Amniotic epithelial cell (primary cell): ENCODE data around the gene DLST.
A peak's percentile ranks its signal among the peaks of the same experiment; 100 is the strongest.

Experiments
- DNase-seq: peaks from one replicate; pipeline ENCODE4 v3.0.0-alpha.2; 2010; ENCODE audit warnings: low read depth

The DLST gene

DNA sequence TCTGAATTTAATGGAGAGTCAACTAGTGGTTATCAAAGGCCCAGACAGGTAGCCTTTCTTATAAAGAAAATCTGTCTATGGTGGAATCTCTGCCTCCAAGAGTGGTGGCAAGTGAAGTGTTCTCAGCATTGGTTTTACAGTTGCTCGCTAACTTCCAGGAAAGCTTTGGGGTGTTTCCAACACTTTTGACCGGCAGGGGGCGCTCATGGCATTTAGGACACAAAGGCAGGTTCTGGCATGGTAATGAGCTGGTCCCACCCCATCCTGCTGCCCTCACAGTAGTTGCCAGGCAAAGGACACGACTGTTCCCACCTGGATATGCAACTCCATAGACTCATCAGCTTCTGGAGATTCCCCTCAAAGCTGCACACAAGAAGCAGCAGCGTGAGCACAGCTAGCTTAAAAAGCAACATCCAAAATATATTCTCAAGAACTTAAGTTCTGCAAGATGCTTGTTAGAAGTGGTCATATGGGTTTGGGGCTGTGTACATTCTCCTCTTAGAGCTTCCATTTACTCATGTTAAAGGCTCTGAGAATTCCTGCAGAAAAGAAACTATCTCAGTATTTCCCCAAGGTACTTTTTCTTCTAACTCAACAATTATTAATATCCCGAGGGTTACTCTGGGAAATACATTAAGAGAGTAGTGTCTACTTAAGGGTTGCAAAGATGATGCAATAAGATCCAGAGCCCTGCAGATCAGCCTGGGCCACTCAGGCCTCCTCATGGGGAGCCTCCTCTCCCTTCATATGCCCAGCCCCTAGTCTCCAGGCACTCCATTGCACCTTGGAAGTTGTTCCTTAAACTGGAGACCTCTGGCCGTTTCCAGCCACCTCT lies 20.6 kb upstream of the DLST start:
- DNase-seq, result peak; percentile 71

DNA sequence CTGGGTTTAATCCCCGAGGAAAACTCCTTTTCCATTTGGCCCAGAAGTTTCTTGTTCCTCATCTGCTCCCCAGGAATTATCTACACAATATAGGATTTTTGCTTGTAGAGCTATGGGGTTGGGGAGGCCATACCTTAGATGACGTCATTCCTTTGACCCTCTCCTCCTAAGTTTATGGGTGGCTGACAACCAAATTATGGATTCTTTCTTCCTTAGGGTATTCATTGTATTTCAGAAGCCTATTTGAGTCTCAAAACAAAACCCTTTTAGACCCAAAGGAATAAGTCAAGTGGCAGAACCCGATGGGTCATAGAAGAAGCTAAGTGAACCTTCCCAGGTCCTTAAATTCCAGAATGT lies 20.0 kb upstream of the DLST start:
- DNase-seq, result no peak

DNA sequence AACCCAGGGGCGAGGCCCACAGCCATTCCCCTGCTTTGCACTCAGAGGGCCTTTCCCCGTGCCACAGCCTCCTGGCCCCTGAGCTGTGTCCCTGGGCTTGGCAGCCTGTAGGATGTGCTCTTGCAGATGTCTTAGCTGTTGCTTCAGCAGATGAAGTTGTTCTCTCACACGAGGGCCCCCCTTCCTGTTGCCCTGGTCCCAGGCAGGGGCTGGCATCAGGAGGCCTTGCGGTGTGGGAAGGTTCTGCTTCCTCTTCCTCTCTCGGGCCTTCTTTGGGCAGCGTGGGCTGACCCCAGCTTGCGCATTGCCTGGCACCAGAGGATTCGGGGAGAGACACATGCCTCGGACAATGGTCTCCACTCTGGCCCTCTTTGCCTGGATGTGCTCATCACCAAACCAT lies 18.4 kb upstream of the DLST start:
- no peak for DNase-seq

GRCh38 chr14:74864198-74864597 lies 17.5 kb upstream of the DLST start:
- no peak for DNase-seq

DNA sequence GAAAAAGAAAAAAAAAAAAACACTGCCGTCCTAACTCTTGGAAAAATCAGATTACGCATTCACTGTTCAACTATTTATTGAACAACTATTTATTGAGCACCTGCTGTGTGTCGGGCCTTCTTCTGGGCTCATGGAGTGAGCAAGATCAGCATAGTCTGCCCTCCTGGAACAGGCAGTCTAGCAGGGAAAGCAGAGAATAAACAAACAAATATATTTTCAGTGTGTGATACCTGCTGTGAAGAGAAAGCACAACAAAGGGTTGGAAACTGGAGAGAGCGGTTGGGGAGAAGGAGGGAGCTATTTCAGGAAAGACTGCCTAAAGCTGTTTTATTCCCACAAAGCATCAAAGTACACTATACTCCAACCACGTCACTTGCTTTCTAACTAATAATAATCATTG lies 16.6 kb upstream of the DLST start:
- DNase-seq, result no peak

DNA sequence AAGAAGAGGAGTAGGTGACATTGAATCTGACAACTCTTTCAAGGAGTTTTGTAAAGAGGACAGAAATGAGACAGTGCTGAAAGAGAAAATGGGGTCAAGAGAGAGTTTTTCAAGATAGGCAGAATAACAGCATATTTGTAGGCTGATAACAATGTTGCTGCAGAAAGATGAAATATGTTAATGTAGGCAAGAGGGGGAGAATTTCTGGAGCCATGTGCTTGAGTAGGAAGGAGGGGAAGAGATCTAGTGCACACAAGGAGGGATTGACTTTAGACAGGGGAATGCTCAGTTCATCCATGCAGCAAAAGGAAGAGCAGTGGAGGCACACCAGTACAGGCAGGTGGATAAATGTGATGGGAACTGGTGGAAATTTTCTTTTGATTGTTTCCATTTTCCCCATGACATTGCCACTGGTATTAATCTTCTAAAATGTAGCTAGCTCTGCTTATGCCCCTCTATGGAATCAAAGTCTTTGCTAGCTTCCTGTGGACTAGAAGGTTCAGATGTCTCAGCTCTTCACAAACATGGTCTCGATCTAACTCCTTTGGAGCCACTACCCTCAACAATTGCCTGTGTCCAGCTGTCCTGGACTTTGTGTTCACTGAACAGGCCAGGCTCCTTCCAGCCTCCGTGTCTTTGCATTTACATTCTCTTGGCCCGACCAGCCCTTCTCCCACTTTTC lies 14.9 kb upstream of the DLST start:
- DNase-seq, result no peak

DNA sequence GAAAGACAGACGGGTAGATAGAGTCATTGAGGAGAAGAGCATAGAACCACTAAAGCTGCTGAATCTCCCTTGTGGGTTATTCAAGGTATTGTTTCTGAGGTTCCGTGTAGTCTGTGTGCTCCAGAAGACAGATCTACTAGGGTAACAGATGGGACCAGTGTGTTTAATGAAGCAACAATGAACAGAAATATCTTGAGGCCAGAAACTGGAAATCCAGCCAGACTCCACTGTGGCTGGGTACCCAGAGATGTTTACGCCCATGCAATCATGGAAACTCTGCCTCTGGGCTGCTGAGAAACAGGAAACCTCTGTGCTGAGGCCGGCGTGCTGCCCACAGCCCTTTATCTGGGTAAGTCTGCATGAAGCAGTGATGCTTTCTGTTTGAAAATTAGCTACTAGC lies 14.0 kb upstream of the DLST start:
- peak; percentile 31 for DNase-seq

DNA sequence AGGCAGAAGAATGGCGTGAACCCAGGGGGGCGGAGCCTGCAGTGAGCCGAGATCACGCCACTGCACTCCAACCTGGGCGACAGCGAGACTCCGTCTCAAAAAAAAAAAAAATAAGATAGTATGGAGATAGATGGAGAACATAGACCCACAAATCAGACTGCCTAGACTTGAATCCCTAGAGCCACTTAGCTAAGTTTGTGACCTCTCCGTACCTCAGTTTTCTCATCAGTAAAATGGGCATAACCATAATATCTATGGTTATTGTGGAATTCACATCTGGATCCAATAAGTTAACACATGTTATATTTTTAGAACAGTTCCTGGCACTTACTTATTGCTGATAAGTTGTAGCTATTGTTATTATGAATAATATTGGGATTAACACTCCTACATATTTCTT lies 13.0 kb upstream of the DLST start:
- DNase-seq, result no peak

DNA sequence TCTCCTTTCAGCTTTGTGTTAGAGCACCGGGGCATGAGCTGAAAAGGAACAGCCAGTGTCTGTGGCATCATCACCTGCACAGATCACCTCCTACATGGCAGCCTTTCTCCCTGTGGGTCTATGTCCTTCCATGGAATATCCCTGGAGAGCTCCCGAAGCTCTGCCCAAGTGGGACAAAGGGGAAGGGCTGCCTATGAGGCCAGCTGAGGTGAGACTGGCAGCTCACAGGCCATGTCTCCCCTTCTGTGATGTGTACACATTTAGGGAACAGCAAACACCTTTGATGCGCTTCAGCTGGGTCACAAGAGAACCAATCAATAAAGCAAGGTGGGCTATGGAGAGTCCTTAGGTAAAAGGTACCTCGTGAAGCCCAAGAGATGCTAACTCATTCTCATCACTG lies 9.9 kb upstream of the DLST start:
- no peak for DNase-seq

GRCh38 chr14:74875204-74875603 lies 6.5 kb upstream of the DLST start:
- DNase-seq, result no peak

GRCh38 chr14:74875941-74876913 lies 5.5 kb upstream of the DLST start, which contains the start of gene PROX2:
Gene PROX2, minus strand, starts transcription at chr14:74876145. Its CDS starts 12,311 bp downstream, at chr14:74863834.
- no peak for DNase-seq

DNA sequence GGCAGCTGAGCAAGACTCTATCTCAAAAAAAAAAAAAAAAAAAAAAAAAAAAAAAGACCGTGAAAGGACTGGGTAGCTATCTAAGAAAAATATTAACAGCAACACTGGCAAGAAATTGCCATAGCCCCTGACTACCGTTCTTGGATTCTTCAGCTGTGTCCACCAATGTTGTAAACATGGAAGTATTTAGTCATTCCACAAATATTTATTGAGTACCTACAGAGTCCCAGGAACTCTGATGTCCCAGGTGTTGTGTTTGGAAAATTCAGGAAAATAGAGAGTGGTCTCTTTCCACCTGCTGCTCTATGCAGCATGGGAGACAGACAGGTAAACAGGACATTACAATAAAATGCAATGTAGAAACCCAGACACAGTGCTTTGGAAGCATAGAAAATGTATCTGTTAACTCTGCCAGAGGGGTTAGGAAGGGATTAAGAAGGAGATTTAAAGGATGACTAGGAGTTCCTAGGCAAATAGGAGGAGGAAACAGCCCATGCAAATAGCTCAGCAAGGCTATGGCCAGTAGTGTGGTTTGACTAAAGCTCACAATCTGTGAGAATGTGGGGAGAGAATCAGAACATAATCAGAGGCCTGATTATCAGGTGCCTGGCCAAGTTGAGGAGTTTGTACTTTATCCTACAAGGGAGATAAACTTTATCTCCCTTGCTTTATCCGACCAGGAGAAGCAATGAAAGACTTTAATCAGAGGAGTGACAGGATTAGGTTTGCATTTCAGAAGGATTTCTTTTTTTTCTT lies 2.1 kb upstream of the DLST start:
- peak; percentile 97 for DNase-seq

DNA sequence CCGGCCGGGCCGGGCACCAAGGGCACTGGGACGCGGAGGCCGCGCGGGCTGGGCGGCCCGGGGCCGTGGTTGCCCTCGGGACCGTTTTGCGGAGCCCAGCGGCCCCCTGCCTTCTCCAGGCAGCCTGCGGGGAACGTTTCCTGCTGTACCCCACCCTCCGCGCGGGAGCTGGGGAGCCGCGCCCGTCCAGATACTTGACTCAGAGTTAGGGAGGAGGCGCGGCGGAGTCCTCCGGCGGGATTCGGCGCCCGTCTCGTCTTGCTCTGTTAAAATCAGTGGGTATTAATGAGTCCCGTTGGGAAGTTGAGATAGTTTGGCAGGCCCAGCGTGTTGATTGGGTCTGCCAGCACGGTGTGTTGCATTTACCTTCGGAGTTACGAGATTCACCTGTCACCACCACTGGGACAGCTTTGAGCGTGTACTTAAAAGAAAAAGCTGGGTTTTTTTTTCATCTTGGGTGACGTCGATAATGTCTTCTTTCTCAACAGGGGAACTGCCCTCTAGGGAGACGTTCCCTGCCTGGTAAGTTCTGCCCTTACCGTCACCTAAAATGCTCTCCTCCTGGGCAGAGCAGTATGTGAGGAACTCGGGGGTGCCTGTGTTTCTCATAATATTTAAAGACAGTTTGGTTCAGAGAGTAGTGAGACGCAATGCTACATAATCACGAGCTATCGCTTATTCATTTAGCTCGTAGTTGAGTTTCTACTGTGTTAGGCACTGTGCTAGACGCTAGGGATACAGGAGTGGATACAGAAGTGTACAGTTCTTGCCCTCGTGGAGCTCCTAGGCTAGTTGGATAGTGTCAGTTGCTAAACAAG lies 596 bp downstream of the DLST start:
- DNase-seq, result peak; percentile 47

- DNase-seq, result peak; percentile 98
Measured at GRCh38 chr14:74886001-74886400, 4.3 kb downstream of the DLST start.

GRCh38 chr14:74888164-74889158 lies 6.7 kb downstream of the DLST start:
- DNase-seq, result peak; percentile 83

- no peak for DNase-seq
Measured at GRCh38 chr14:74890262-74890661, 8.5 kb downstream of the DLST start.

DNA sequence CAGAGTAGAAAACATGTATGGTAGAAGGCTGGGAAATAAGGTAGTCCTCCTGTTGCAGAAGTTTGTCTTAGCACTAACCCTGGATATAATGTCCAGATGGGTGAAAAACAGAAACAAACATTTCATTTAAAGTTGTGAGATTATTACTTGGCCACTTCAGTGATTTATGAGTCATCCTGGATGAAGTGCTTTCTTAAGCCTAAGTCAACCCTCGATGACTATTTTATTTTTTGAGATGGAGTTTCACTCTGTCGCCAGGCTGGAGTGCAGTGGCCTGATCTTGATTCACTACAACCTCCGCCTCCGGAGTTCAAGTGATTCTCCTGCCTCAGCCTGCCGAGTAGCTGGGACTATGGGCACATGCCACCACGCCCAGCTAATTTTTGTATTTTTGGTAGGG lies 10.2 kb downstream of the DLST start:
- DNase-seq, result peak; percentile 51

- DNase-seq, result no peak
Measured at GRCh38 chr14:74892745-74893144, 11.0 kb downstream of the DLST start.

DNA sequence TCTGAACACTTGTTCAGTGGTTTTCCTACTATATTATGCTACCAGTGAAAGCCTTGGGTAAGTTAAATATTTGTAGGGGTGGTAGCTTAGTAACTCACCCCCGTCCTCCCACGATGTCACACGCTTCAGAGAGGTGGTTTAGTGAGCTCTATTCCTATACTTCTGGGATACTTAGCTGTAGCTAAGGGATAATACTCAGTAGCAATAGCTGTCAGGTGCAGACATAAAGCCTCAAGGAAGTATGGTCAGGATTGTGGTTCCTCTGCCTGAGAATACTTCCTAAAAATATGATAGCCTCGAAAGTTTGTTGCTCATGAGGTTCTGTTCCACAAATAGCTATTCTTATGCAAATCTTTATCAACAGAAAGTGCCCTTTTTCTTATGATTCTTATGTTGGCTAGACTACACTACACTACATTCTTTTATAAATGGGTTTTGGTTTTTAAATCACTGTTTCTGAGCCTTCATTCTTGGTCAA lies 11.9 kb downstream of the DLST start:
- DNase-seq, result no peak
